K562 (cell line): ENCODE measurements around the gene ANKRD45. TPM values are rescaled to one million over a fixed set of nuclear protein-coding genes. Genes with fewer than 3 reads are reported as not detected.

Source experiments
- ASH1L ChIP-seq: fragments of 450-650 bp; IDR thresholded peaks from 2 replicates; pipeline ENCODE4 v1.6.1; 2018; ENCODE audit warnings: borderline replicate concordance, mild to moderate bottlenecking, low read depth; ENCODE audit not compliant: partially characterized antibody
- ATF7 ChIP-seq: fragments of 450-650 bp; IDR thresholded peaks from 2 replicates; pipeline ENCODE4 v1.7.1; 2014; ENCODE audit warnings: mild to moderate bottlenecking, moderate library complexity
- BHLHE40 ChIP-seq: IDR thresholded peaks from 2 replicates; pipeline ENCODE4 v1.6.1; 2011; ENCODE audit warnings: low read length, improper control_type of control experiment
- ETV5 ChIP-seq: sonication (generic); formaldehyde crosslinking; IDR thresholded peaks from 2 replicates; pipeline ENCODE4 v1.4.0; 2020; ENCODE audit warnings: low read depth, mild to moderate bottlenecking, missing genetic modification reagents
- FOS ChIP-seq: IDR thresholded peaks from 3 replicates; pipeline ENCODE4 v1.6.1; 2011; ENCODE audit not compliant: insufficient read length; ENCODE audit errors: extremely low read depth
- HDAC1 ChIP-seq, 2 experiments: fragments of 450-650 bp; IDR thresholded peaks; 2 replicates each; pipeline ENCODE4 v1.6.1; 2016 to 2017; ENCODE audit warnings: inconsistent platforms in 1 of 2, mild to moderate bottlenecking in 1 of 2, moderate library complexity in 1 of 2
- MAFF ChIP-seq: IDR thresholded peaks from 2 replicates; pipeline ENCODE4 v1.6.1; 2012; ENCODE audit warnings: low read length, improper control_type of control experiment
- MYBL2 ChIP-seq, 2 experiments: fragments of 450-650 bp in 1 of 2; sonication (generic) in 1 of 2; formaldehyde crosslinking in 1 of 2; IDR thresholded peaks; 2 replicates each; pipeline versions ENCODE4 v1.6.1 to v1.8.1; 2017 to 2022; ENCODE audit warnings: borderline replicate concordance in 1 of 2, inconsistent platforms in 1 of 2, low read depth in 1 of 2, mild to moderate bottlenecking in 1 of 2, missing genetic modification reagents in 1 of 2, moderate library complexity in 1 of 2
- MYC ChIP-seq, 2 experiments: fragments of 250-450 bp in 1 of 2; sonication (Bioruptor Pico) in 1 of 2; IDR thresholded peaks; 2 replicates each; pipeline versions ENCODE4 v1.5.1 to v1.6.1; 2012 to 2021; ENCODE audit warnings: low read depth in 2 of 2, borderline replicate concordance in 1 of 2, improper control_type of control experiment in 1 of 2, low read length in 1 of 2, mild to moderate bottlenecking in 1 of 2, moderate library complexity in 1 of 2
- NELFE ChIP-seq: IDR thresholded peaks from 2 replicates; pipeline ENCODE4 v1.6.1; 2011; ENCODE audit warnings: mild to moderate bottlenecking; ENCODE audit not compliant: insufficient read depth, insufficient read length
- PURB ChIP-seq: sonication (generic); formaldehyde crosslinking; IDR thresholded peaks from 2 replicates; pipeline ENCODE4 v1.9.0; 2021; ENCODE audit warnings: low read depth, mild to moderate bottlenecking, missing genetic modification reagents
- SAFB2 ChIP-seq: fragments of 200-400 bp; formaldehyde crosslinking; IDR thresholded peaks from 2 replicates; pipeline ENCODE4 v1.6.1; 2018; ENCODE audit warnings: borderline replicate concordance, low read length, low read depth, moderate library complexity; ENCODE audit not compliant: severe bottlenecking
- SMAD4 ChIP-seq: fragments of 250-450 bp; sonication (Bioruptor Pico); conservative IDR thresholded peaks from 2 replicates; pipeline ENCODE4 v1.8.0; 2021; ENCODE audit warnings: inconsistent platforms, mild to moderate bottlenecking, moderate library complexity
- TRIM24 ChIP-seq, 2 experiments: fragments of 450-650 bp; IDR thresholded peaks; 2 replicates each; pipeline ENCODE4 v1.6.1; 2016
- ZNF639 ChIP-seq, 2 experiments: fragments of 200-800 bp in 1 of 2; sonication (Bioruptor generic) in 1 of 2; sonication (generic) in 1 of 2; formaldehyde crosslinking in 1 of 2; IDR thresholded peaks in 1 of 2; conservative IDR thresholded peaks in 1 of 2; 2 replicates each; pipeline versions ENCODE4 v1.5.0 to v1.6.1; 2016 to 2020; ENCODE audit warnings: missing compliant biosample characterization in 1 of 2, missing genetic modification characterization in 1 of 2, missing genetic modification reagents in 1 of 2
- ZNF668 ChIP-seq: fragments of 250-450 bp; sonication (Bioruptor Pico); IDR thresholded peaks from 2 replicates; pipeline ENCODE4 v1.8.0; 2022; ENCODE audit warnings: mild to moderate bottlenecking, inconsistent platforms
- polyA plus RNA-seq, 8 experiments: library from polyadenylated mRNA; depleted of rRNA in 4 of 8; stranded (reverse) in 5 of 8; unstranded in 3 of 8; fragments of >200 nt; fragmentation: Nextera tagmentation in 2 of 8; fragmentation: Illumina TruSeq in 1 of 8; extraction: Ambion mirVana in 2 of 8; extraction: Trizol in 1 of 8; gene quantifications; 2 replicates each; pipeline versions ENCODE4 v1.2.1 to v1.2.3, GENCODE V29; 2011 to 2014; ENCODE audit warnings: inconsistent platforms in 1 of 8, missing spikeins in 1 of 8
- total RNA-seq, 7 experiments: library from RNA; depleted of rRNA in 6 of 7; stranded (reverse); fragments of >200 nt in 6 of 7; fragmentation: Illumina TruSeq in 2 of 7; extraction: Trizol in 2 of 7; gene quantifications; 2 replicates each; pipeline versions ENCODE4 v1.2.1 to v1.2.3, GENCODE V29; 2011 to 2021; ENCODE audit warnings: low replicate concordance in 1 of 7
- TF ChIP-seq, protein P1 (sequence below): fragments of 450-650 bp; IDR thresholded peaks from 2 replicates; pipeline ENCODE4 v1.6.1; 2016
- TF ChIP-seq, protein P2 (sequence below): fragments of 250-450 bp; sonication (Bioruptor Pico); IDR thresholded peaks from 2 replicates; pipeline ENCODE4 v1.8.0; 2022; ENCODE audit warnings: inconsistent platforms, mild to moderate bottlenecking, moderate library complexity, borderline replicate concordance
- TF ChIP-seq, protein P3 (sequence below): fragments of 200-800 bp; sonication (Bioruptor generic); IDR thresholded peaks from 2 replicates; pipeline ENCODE4 v1.6.1; 2017; ENCODE audit warnings: missing genetic modification characterization, missing compliant biosample characterization

The ANKRD45 gene
- total and polyA plus RNA-seq, 9 of the 15 experiments (the other 6 are each of a cell fraction or from before 2014, with no cell fraction given): 0.10 to 0.30 (median 0.11) TPM; not detected in 2

DNA sequence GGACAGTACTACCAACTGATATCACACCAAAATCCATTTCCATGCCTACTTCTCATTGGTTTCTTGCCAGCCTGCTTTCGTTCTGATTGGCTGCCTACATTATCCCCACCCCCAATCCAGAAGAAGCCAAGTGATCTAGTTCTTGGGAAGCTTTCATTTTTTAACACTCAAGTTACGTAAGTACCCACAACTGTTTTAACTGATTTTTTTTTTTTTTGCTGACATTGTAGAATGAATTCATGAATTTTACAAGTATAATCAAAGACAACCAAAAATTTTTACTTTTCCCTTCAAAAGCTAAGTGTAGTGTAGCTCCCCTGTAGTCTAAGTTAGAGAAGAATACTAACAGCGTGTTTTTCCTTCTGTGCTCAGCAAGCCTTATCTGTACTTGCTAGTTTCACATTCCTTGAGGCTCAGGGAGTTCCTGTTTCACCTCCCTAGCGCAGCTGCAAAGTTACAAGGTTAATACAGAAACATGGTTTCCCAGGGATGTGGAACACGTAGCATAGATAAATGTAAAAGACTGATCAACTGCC is 66.5 kb downstream of the ANKRD45 start, which contains the start of gene SLC9C2 (continued):
- TF ChIP-seq, protein P1, sequence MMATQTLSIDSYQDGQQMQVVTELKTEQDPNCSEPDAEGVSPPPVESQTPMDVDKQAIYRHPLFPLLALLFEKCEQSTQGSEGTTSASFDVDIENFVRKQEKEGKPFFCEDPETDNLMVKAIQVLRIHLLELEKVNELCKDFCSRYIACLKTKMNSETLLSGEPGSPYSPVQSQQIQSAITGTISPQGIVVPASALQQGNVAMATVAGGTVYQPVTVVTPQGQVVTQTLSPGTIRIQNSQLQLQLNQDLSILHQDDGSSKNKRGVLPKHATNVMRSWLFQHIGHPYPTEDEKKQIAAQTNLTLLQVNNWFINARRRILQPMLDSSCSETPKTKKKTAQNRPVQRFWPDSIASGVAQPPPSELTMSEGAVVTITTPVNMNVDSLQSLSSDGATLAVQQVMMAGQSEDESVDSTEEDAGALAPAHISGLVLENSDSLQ: no peak; the same call in 1 of the 2 replicates
- TF ChIP-seq, protein P2, sequence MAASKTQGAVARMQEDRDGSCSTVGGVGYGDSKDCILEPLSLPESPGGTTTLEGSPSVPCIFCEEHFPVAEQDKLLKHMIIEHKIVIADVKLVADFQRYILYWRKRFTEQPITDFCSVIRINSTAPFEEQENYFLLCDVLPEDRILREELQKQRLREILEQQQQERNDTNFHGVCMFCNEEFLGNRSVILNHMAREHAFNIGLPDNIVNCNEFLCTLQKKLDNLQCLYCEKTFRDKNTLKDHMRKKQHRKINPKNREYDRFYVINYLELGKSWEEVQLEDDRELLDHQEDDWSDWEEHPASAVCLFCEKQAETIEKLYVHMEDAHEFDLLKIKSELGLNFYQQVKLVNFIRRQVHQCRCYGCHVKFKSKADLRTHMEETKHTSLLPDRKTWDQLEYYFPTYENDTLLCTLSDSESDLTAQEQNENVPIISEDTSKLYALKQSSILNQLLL (CRISPR knock-in tag): no peak
- TF ChIP-seq ZNF668 (CRISPR knock-in tag) (0 out of 2 replicates have a peak, but pooled peaks have one; percentile 23), MYC (IDR thresholded peaks at IDR 0.05; ENCODE audit: low read depth, low read length) (0 out of 2 replicates have a peak, but pooled peaks have one; percentile 49), MYC (CRISPR knock-in tag; IDR thresholded peaks at IDR 0.05; ENCODE audit: borderline replicate concordance, low read depth) (no peak), ATF7 (peak; percentile 88), SMAD4 (0 out of 2 replicates have a peak, but pooled peaks have one; percentile 25), PURB (CRISPR knock-in tag) (no peak), ZNF639 (CRISPR knock-in tag; conservative IDR thresholded peaks at IDR 0.05 in 1 of 2, IDR thresholded peaks at IDR 0.05 in 1 of 2) (peak in 1 of 2 experiments; percentile 60; a peak in 1 of 4 replicates), ASH1L (peak; percentile 30), FOS (peak; percentile 36), BHLHE40 (no peak), MAFF (peak; percentile 89), MYBL2 (IDR thresholded peaks at IDR 0.05; ENCODE audit: low read depth) (0 out of 2 replicates have a peak, but pooled peaks have one; percentile 60), MYBL2 (CRISPR knock-in tag; IDR thresholded peaks at IDR 0.05; ENCODE audit: borderline replicate concordance) (no peak), NELFE (no peak), HDAC1 (IDR thresholded peaks at IDR 0.05) (no peak), TRIM24 (IDR thresholded peaks at IDR 0.05) (0 out of 4 replicates have a peak, but pooled peaks of 1 of the 2 experiments have one; percentile 22), SAFB2 (no peak), ETV5 (CRISPR knock-in tag) (no peak)
- TF ChIP-seq, protein P3, sequence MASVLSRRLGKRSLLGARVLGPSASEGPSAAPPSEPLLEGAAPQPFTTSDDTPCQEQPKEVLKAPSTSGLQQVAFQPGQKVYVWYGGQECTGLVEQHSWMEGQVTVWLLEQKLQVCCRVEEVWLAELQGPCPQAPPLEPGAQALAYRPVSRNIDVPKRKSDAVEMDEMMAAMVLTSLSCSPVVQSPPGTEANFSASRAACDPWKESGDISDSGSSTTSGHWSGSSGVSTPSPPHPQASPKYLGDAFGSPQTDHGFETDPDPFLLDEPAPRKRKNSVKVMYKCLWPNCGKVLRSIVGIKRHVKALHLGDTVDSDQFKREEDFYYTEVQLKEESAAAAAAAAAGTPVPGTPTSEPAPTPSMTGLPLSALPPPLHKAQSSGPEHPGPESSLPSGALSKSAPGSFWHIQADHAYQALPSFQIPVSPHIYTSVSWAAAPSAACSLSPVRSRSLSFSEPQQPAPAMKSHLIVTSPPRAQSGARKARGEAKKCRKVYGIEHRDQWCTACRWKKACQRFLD: 0 out of 2 replicates have a peak, but pooled peaks have one; percentile 60
